ENCODE measurements around the gene ABCG8.
"Not testable (repeated sequence)": the region's sequence is repeated elsewhere in the genome, so short reads cannot be mapped to it uniquely, and the experiment has no call there.

The ABCG8 gene

DNA sequence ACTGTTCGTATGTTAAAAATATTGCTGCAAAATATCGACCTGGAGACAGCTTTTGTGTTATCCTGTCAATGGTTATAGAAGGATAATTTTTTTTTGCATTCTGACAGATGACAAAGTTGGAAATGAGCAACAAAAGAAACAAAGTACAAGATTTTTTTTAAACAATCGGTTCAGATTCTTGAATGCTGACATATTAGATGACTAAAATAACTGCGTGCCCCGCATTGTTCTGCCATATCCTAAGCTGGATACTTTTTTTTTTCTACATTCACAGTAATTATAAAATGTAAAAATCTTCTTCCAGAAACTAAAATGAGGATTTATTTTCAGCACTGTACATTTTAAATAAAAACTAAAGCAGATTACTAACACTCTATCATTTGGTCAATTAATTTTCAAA is 67.1 kb downstream of the ABCG8 start:
- Histone ChIP-seq H3K27me3 (replicated peaks; ENCODE audit: control insufficient read depth, insufficient read depth, low read length) (no peaks in the 10 kb centered on the region), H3K4me3 (replicated peaks; ENCODE audit: low read depth, low read length) (no peak overlapping the region), H3K36me3 (ENCODE audit: control insufficient read depth, insufficient read depth, low read length) (peaks cover 5% of the 10 kb centered on the region)
- TF ChIP-seq, protein P1, sequence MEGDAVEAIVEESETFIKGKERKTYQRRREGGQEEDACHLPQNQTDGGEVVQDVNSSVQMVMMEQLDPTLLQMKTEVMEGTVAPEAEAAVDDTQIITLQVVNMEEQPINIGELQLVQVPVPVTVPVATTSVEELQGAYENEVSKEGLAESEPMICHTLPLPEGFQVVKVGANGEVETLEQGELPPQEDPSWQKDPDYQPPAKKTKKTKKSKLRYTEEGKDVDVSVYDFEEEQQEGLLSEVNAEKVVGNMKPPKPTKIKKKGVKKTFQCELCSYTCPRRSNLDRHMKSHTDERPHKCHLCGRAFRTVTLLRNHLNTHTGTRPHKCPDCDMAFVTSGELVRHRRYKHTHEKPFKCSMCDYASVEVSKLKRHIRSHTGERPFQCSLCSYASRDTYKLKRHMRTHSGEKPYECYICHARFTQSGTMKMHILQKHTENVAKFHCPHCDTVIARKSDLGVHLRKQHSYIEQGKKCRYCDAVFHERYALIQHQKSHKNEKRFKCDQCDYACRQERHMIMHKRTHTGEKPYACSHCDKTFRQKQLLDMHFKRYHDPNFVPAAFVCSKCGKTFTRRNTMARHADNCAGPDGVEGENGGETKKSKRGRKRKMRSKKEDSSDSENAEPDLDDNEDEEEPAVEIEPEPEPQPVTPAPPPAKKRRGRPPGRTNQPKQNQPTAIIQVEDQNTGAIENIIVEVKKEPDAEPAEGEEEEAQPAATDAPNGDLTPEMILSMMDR (IDR thresholded peaks at IDR 0.05; ENCODE audit: insufficient read depth, low read length, poor library complexity, severe bottlenecking), result no peak
- DNase-seq (ENCODE audit: extremely low read depth, insufficient read length), result no peak

DNA sequence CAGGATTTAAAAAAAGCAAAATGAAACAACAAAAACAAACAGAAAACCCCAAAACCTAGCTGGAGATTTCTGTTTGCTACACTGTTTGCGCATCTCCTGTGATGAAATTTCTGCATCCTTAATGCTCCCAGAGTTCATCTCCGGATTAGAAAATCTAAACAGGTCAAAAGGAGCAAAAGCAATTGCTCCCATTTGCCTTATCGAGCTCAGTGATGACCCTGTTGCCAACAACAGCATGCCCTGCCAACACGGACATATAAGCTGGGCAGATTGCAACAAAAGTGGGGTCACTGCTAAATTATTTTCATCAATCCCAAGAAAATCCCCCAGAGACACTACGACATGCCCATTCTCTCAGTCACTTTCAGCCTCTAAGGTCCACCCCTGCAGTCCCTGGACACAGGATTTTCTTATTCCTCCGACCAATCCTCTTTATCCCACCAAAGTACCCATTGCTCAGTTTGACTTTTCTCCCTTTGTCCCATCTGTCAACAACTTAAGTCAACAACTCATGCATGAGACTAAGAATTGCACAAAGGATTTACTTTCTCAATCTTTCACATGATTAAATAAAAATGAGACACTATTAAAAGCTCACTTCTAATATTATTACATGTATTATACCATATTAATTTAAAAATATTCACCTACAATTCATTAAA is 67.8 kb downstream of the ABCG8 start:
- no peak overlapping the region for H3K4me3 ChIP-seq (replicated peaks; ENCODE audit: low read depth, low read length)
- no peaks in the 10 kb centered on the region for H3K27me3 ChIP-seq (replicated peaks; ENCODE audit: control insufficient read depth, insufficient read depth, low read length)
- TF ChIP-seq, protein P1 (IDR thresholded peaks at IDR 0.05; ENCODE audit: insufficient read depth, low read length, poor library complexity, severe bottlenecking), result no peak
- DNase-seq (ENCODE audit: extremely low read depth, insufficient read length), result no peak
- peaks cover 5% of the 10 kb centered on the region for H3K36me3 ChIP-seq (ENCODE audit: control insufficient read depth, insufficient read depth, low read length)

DNA sequence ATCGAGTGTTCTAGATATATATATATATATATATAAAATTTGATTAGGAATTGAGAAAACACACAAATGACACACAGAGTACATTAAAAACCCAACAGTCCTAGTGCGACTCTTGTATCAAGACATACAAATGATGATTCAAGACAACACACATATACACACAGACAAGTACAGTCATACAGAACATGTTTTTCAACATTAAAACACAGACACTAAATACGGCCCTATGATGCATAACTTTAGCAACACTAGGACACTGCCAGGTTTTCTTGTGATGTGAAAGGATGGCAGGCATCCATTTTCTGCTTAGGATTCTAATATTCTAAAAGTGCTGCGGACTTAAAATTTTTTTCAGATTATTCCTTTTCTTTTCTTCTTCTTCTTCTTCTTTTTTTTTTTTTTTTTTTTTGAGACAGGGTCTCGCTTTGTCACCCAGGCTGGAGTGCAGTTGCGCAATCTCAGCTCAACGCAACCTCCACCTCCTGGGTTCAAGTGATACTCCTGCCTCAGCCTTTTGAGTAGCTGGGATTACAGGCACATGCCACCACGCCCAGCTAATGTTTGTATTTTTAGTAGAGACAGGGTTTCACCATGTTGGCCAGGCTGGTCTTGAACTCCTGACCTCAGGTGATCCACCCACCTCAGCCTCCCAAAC is 72.5 kb downstream of the ABCG8 start:
- not testable (repeated sequence) for H3K36me3 ChIP-seq (ENCODE audit: control insufficient read depth, insufficient read depth, low read length); DNase-seq (ENCODE audit: extremely low read depth, insufficient read length); H3K4me3 ChIP-seq (replicated peaks; ENCODE audit: low read depth, low read length); H3K27me3 ChIP-seq (replicated peaks; ENCODE audit: control insufficient read depth, insufficient read depth, low read length)

DNA sequence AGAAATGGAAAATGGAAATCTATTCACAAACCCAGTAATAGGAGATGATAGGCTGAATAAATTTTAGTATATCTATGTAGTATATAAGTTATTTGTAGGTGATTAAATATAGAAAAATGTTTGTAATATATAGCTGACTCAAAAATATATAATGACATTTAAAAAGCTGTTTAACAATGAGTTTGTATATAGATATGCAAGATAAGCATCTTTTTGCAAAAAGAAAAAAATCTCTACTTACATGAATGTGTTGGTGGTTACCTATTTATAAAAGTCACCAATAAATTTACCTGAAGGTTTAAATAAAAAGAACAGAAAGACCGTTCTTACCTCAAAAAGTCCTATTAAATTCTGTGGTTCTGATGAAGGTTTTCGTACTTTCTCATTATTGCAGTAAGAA is 85.7 kb downstream of the ABCG8 start:
- TF ChIP-seq, protein P1 (IDR thresholded peaks at IDR 0.05; ENCODE audit: insufficient read depth, low read length, poor library complexity, severe bottlenecking), result no peak
- Histone ChIP-seq H3K4me3 (replicated peaks; ENCODE audit: low read depth, low read length) (no peak overlapping the region), H3K36me3 (ENCODE audit: control insufficient read depth, insufficient read depth, low read length) (peaks cover 5% of the 10 kb centered on the region), H3K27me3 (replicated peaks; ENCODE audit: control insufficient read depth, insufficient read depth, low read length) (no peaks in the 10 kb centered on the region)
- no peak for DNase-seq (ENCODE audit: extremely low read depth, insufficient read length)

DNA sequence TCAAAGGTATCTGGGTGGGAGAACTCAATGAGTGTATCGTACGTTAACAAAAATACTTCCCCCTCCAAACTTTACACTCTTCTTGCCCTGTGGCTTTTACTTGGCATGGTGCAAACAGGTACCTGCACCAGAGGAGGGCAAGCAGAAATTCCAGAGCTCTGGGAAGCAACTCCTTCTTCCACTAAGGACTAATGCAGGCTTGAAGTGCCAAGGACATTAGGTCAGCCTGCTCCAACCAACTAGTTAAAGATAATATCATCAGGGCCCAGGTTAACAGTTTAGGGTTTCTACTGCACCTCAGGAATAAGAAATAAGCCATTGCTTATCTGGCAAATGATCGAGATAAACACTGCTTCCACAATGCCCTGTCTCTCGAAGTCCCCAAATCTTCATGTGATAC is 86.7 kb downstream of the ABCG8 start:
- no peak overlapping the region for H3K4me3 ChIP-seq (replicated peaks; ENCODE audit: low read depth, low read length)
- H3K27me3 ChIP-seq (replicated peaks; ENCODE audit: control insufficient read depth, insufficient read depth, low read length), result no peaks in the 10 kb centered on the region
- TF ChIP-seq, protein P1 (IDR thresholded peaks at IDR 0.05; ENCODE audit: insufficient read depth, low read length, poor library complexity, severe bottlenecking), result no peak
- peaks cover 5% of the 10 kb centered on the region for H3K36me3 ChIP-seq (ENCODE audit: control insufficient read depth, insufficient read depth, low read length)
- DNase-seq (ENCODE audit: extremely low read depth, insufficient read length), result no peak

DNA sequence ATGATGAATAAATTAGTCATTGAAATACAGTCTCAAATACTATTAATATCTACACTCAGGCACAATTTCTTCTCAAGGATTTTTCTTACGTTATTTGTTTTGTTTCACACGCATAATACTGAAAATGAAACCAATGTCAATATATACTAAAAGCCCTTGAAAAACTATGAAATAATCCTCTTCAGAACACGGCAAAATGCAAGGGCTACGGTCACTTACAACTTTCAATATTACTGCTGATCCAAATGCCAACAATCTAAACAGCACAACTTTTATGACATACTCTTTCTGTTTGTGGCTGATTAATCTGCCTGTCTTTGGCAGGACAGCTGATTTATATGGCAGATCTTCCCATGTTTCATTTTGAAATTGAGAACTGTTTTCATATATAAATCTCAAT is 88.7 kb downstream of the ABCG8 start:
- H3K27me3 ChIP-seq (replicated peaks; ENCODE audit: control insufficient read depth, insufficient read depth, low read length), result no peaks in the 10 kb centered on the region
- peaks cover 7% of the 10 kb centered on the region for H3K36me3 ChIP-seq (ENCODE audit: control insufficient read depth, insufficient read depth, low read length)
- H3K4me3 ChIP-seq (replicated peaks; ENCODE audit: low read depth, low read length), result peak overlapping the region; percentile 46
- TF ChIP-seq, protein P1 (IDR thresholded peaks at IDR 0.05; ENCODE audit: insufficient read depth, low read length, poor library complexity, severe bottlenecking), result no peak
- peak; percentile 25 for DNase-seq (ENCODE audit: extremely low read depth, insufficient read length)
